Loucy (cell line): Measurements from ENCODE around the gene EQTN.

Source experiments
- H2AFZ ChIP-seq: fragments of 200-600 bp; sonication (generic); 2 replicates; pipeline ENCODE4 v1.6.0; 2016; ENCODE audit warnings: antibody characterized with exemption, mild to moderate bottlenecking, low read length, moderate library complexity
- H3F3A ChIP-seq: fragments of 200-600 bp; 2 replicates; pipeline ENCODE4 v1.6.0; 2016; ENCODE audit warnings: antibody characterized with exemption, low read depth, mild to moderate bottlenecking
- H3K27me3 ChIP-seq: fragments of 200-600 bp; sonication (generic); 2 replicates; pipeline ENCODE4 v1.6.1; 2014; ENCODE audit warnings: low read length, mild to moderate bottlenecking; ENCODE audit not compliant: insufficient read depth, poor library complexity, severe bottlenecking
- H3K36me3 ChIP-seq: fragments of 200-600 bp; sonication (generic); 2 replicates; pipeline ENCODE4 v1.6.1; 2016; ENCODE audit warnings: low read length; ENCODE audit not compliant: insufficient read depth
- H3K4me1 ChIP-seq: fragments of 200-600 bp; sonication (generic); 2 replicates; pipeline ENCODE4 v1.5.1; 2014; ENCODE audit warnings: low read length, mild to moderate bottlenecking; ENCODE audit not compliant: insufficient read depth, poor library complexity, severe bottlenecking
- H3K4me2 ChIP-seq: fragments of 200-600 bp; sonication (generic); 2 replicates; pipeline ENCODE4 v1.6.0; 2014; ENCODE audit warnings: antibody characterized with exemption, low read length, low read depth, mild to moderate bottlenecking; ENCODE audit not compliant: poor library complexity, severe bottlenecking
- H3K4me3 ChIP-seq: fragments of 200-600 bp; sonication (generic); 2 replicates; pipeline ENCODE4 v1.5.1; 2014; ENCODE audit warnings: low read length, mild to moderate bottlenecking, mixed read lengths; ENCODE audit not compliant: poor library complexity, severe bottlenecking
- H3K79me2 ChIP-seq: fragments of 200-600 bp; sonication (generic); 2 replicates; pipeline ENCODE4 v1.6.1; 2014; ENCODE audit warnings: low read length; ENCODE audit not compliant: insufficient read depth
- H3K9ac ChIP-seq: fragments of 200-600 bp; sonication (generic); 2 replicates; pipeline ENCODE4 v1.6.0; 2014; ENCODE audit warnings: mild to moderate bottlenecking, low read depth, low read length, moderate library complexity; ENCODE audit not compliant: poor library complexity, severe bottlenecking
- H3K9me2 ChIP-seq: fragments of 200-600 bp; sonication (generic); replicated peaks from 2 replicates; pipeline ENCODE4 v1.6.1; 2016; ENCODE audit warnings: low read depth, low read length, mixed read lengths
- H3K9me3 ChIP-seq: fragments of 200-600 bp; sonication (generic); 2 replicates; pipeline ENCODE4 v1.6.1; 2014; ENCODE audit warnings: mild to moderate bottlenecking, antibody characterized with exemption, low read length, low read depth; ENCODE audit not compliant: insufficient read depth
- H4K20me1 ChIP-seq: fragments of 200-600 bp; sonication (generic); 2 replicates; pipeline ENCODE4 v1.6.0; 2014; ENCODE audit warnings: antibody characterized with exemption, low read length, mild to moderate bottlenecking; ENCODE audit not compliant: insufficient read depth, poor library complexity, severe bottlenecking
- CTCF ChIP-seq: fragments of 200-600 bp; sonication (generic); conservative IDR thresholded peaks from 2 replicates; pipeline ENCODE4 v1.5.1; 2014; ENCODE audit warnings: mild to moderate bottlenecking, antibody characterized with exemption, low read length
- EZH2phosphoT487 ChIP-seq: fragments of 200-600 bp; IDR thresholded peaks from 2 replicates; pipeline ENCODE4 v1.6.1; 2018; ENCODE audit warnings: antibody characterized with exemption, mild to moderate bottlenecking, moderate library complexity, borderline replicate concordance

EQTN gene

DNA sequence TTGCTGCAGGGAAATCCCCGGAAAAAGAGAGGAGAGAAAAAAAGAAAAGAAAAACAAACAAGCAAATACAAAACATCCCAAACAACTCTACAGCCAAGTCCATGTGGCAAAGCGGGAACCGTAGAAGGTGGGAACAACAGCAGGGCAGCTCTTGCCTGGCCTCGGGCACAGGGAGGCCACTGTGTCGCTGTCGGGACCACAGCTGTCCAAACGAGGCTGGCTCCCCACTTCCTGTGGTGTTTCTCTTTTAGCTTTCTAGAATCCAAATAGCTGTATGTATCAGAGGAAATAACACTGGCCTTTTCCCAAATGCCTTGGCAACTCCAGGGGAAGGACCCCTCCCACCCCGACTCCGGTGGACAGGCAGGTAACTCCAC is 41.6 kb upstream of the EQTN start:
- H3K79me2 ChIP-seq, result no peaks in the 10 kb centered on the region
- no peaks in the 10 kb centered on the region for H3K36me3 ChIP-seq
- H3K9me3 ChIP-seq, result no peaks in the 10 kb centered on the region
- no peak overlapping the region for H2AFZ ChIP-seq
- no peaks in the 10 kb centered on the region for H4K20me1 ChIP-seq
- no peak overlapping the region for H3K4me3 ChIP-seq
- no peak overlapping the region for H3K4me2 ChIP-seq
- no peak overlapping the region for H3K9ac ChIP-seq
- no peaks in the 10 kb centered on the region for H3K27me3 ChIP-seq
- H3K4me1 ChIP-seq, result peaks cover 8% of the 10 kb centered on the region
- H3K9me2 ChIP-seq, result no peaks in the 10 kb centered on the region
- TF ChIP-seq EZH2phosphoT487 (no peak), CTCF (no peak)
- no peaks in the 10 kb centered on the region for H3F3A ChIP-seq

DNA sequence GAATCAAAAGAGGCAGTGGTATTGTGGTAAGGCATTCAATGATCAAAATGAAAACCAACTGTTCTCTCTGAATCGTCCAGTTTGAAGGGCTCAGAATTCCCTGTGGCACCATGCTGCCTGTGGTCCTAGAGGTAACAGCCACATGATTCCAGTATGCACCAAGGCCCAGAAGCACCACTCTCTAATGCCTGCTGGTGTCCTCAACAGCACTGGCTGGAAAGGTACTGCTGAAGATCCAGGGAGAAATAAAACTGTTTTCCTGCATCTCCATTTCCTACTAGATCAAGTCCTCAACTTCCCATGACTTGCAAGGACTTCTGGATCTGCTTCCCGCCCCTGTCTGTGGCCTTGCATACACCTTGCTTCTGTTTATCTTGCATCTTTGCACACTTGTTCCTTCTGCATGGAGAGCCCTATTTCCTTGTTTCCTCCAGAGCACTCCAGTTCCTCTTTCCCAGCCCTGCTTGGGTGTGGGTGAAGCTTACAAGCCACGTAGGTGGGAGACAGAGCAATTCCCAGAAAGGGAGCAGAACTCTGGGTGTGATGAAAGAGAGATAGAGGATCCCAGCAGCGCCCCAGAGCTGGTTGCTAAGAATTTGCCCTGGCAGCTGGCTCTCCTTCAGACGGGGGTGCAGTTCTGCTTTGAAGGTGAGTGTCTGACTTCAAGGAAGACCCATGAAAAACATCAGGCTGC is 41.0 kb upstream of the EQTN start:
- Histone ChIP-seq H3K9me2 (no peaks in the 10 kb centered on the region), H3K36me3 (no peaks in the 10 kb centered on the region), H3K4me1 (peaks cover 8% of the 10 kb centered on the region), H4K20me1 (no peaks in the 10 kb centered on the region), H3K9me3 (no peaks in the 10 kb centered on the region), H3K27me3 (no peaks in the 10 kb centered on the region), H3K4me3 (no peak overlapping the region), H3K4me2 (no peak overlapping the region), H3K9ac (no peak overlapping the region), H3F3A (no peaks in the 10 kb centered on the region), H2AFZ (no peak overlapping the region), H3K79me2 (no peaks in the 10 kb centered on the region)
- no peak for TF ChIP-seq CTCF

- TF ChIP-seq EZH2phosphoT487, result no peak
- no peak for TF ChIP-seq CTCF
- H3K36me3 ChIP-seq, result no peaks in the 10 kb centered on the region
- H3K9ac ChIP-seq, result no peak overlapping the region
- no peak overlapping the region for H3K4me3 ChIP-seq
- no peaks in the 10 kb centered on the region for H3K9me3 ChIP-seq
- H3K9me2 ChIP-seq, result no peaks in the 10 kb centered on the region
- no peaks in the 10 kb centered on the region for H3K27me3 ChIP-seq
- no peaks in the 10 kb centered on the region for H4K20me1 ChIP-seq
- peaks cover 8% of the 10 kb centered on the region for H3K4me1 ChIP-seq
- H3K79me2 ChIP-seq, result no peaks in the 10 kb centered on the region
- no peak overlapping the region for H3K4me2 ChIP-seq
- H3F3A ChIP-seq, result no peaks in the 10 kb centered on the region
- no peak overlapping the region for H2AFZ ChIP-seq
Observed at GRCh38 chr9:27337236-27337635, 40.3 kb upstream of the EQTN start.
